HepG2 (cell line): Measurements from ENCODE around the gene KIZ. TPM values are rescaled to one million over a fixed set of nuclear protein-coding genes. Genes with fewer than 3 reads are reported as not detected.

Experiments
- BCL6 ChIP-seq: IDR thresholded peaks from 2 replicates; pipeline ENCODE4 v1.6.1; 2016; ENCODE audit warnings: missing genetic modification reagents, missing compliant biosample characterization
- CAMTA2 ChIP-seq: sonication (generic); formaldehyde crosslinking; IDR thresholded peaks from 2 replicates; pipeline ENCODE4 v1.4.0; 2020; ENCODE audit warnings: mild to moderate bottlenecking, missing genetic modification reagents, borderline replicate concordance
- CTCF ChIP-seq: sonication (generic); formaldehyde crosslinking; IDR thresholded peaks from 2 replicates; pipeline ENCODE4 v1.5.0; 2020; ENCODE audit warnings: mild to moderate bottlenecking, missing genetic modification reagents, moderate library complexity
- KDM1A ChIP-seq: IDR thresholded peaks from 2 replicates; pipeline ENCODE4 v1.6.1; 2016; ENCODE audit warnings: missing compliant biosample characterization
- MXI1 ChIP-seq: IDR thresholded peaks from 3 replicates; pipeline ENCODE4 v1.6.1; 2012; ENCODE audit warnings: low read depth, low read length, inconsistent platforms, borderline replicate concordance
- NFIC ChIP-seq: IDR thresholded peaks from 2 replicates; pipeline ENCODE4 v1.6.1; 2012; ENCODE audit warnings: mild to moderate bottlenecking, low read length, inconsistent platforms
- REPIN1 ChIP-seq: sonication (generic); formaldehyde crosslinking; IDR thresholded peaks from 2 replicates; pipeline ENCODE4 v1.8.0; 2022; ENCODE audit warnings: missing genetic modification reagents, low read depth, mild to moderate bottlenecking, borderline replicate concordance
- SMARCC2 ChIP-seq: fragments of 450-650 bp; IDR thresholded peaks from 2 replicates; pipeline ENCODE4 v1.6.1; 2017; ENCODE audit warnings: antibody characterized with exemption, mild to moderate bottlenecking
- SNAPC2 ChIP-seq: sonication (generic); formaldehyde crosslinking; IDR thresholded peaks from 2 replicates; pipeline ENCODE4 v1.8.1; 2022; ENCODE audit warnings: mild to moderate bottlenecking, missing genetic modification reagents
- SOX6 ChIP-seq, 2 experiments: fragments of 450-650 bp in 1 of 2; sonication (generic) in 1 of 2; formaldehyde crosslinking in 1 of 2; IDR thresholded peaks; 2 replicates each; pipeline versions ENCODE4 v1.4.0 to v1.6.1; 2017 to 2020; ENCODE audit warnings: antibody characterized with exemption in 1 of 2, mild to moderate bottlenecking in 1 of 2, missing genetic modification reagents in 1 of 2
- U2AF1 ChIP-seq: fragments of 200-400 bp; formaldehyde crosslinking; optimal IDR thresholded peaks from 2 replicates; pipeline ENCODE3; 2017; ENCODE audit warnings: mild to moderate bottlenecking, low read depth, low read length
- YEATS4 ChIP-seq: sonication (generic); formaldehyde crosslinking; IDR thresholded peaks from 2 replicates; pipeline ENCODE4 v1.4.0; 2020; ENCODE audit warnings: missing genetic modification reagents, borderline replicate concordance
- ZBTB42 ChIP-seq: sonication (generic); formaldehyde crosslinking; IDR thresholded peaks from 2 replicates; pipeline ENCODE4 v1.5.0; 2020; ENCODE audit warnings: mild to moderate bottlenecking, missing genetic modification reagents
- ZBTB8A ChIP-seq: sonication (generic); formaldehyde crosslinking; IDR thresholded peaks from 2 replicates; pipeline ENCODE4 v1.4.0; 2020; ENCODE audit warnings: mild to moderate bottlenecking, low read depth, missing genetic modification reagents, borderline replicate concordance
- ZNF205 ChIP-seq: IDR thresholded peaks from 2 replicates; pipeline ENCODE4 v1.6.1; 2018; ENCODE audit warnings: missing biosample characterization, missing genetic modification reagents
- ZNF24 ChIP-seq: fragments of 450-650 bp; IDR thresholded peaks from 2 replicates; pipeline ENCODE4 v1.6.1; 2017; ENCODE audit warnings: antibody characterized with exemption, mild to moderate bottlenecking
- ZNF329 ChIP-seq: sonication (generic); formaldehyde crosslinking; IDR thresholded peaks from 2 replicates; pipeline ENCODE4 v1.9.0; 2021; ENCODE audit warnings: low read depth, mild to moderate bottlenecking, missing genetic modification reagents
- ZNF83 ChIP-seq: sonication (generic); formaldehyde crosslinking; IDR thresholded peaks from 2 replicates; pipeline ENCODE4 v1.4.0; 2020; ENCODE audit warnings: missing genetic modification reagents, mild to moderate bottlenecking, borderline replicate concordance
- polyA plus RNA-seq, 8 experiments: library from polyadenylated mRNA; depleted of rRNA in 3 of 8; stranded (reverse) in 7 of 8; unstranded in 1 of 8; fragments of >200 nt; fragmentation: Illumina TruSeq in 4 of 8; extraction: Trizol in 4 of 8; gene quantifications; 2 replicates each; pipeline versions ENCODE4 v1.2.1 to v1.2.3, GENCODE V29; 2011 to 2016; ENCODE audit warnings: low read depth in 4 of 8, missing spikeins in 1 of 8, mixed read lengths in 1 of 8; ENCODE audit not compliant: insufficient read depth in 1 of 8
- total RNA-seq, 5 experiments: library from RNA; depleted of rRNA; stranded (reverse); fragments of >200 nt; fragmentation: Illumina TruSeq; extraction: Trizol; gene quantifications; 2 replicates each; pipeline ENCODE4 v1.2.3, GENCODE V29; 2016; ENCODE audit warnings: low read depth in 1 of 5
- TF ChIP-seq, protein P1 (sequence below): sonication (generic); formaldehyde crosslinking; IDR thresholded peaks from 2 replicates; pipeline ENCODE4 v1.4.0; 2020; ENCODE audit warnings: mild to moderate bottlenecking, missing genetic modification reagents
- TF ChIP-seq, protein P2 (sequence below): sonication (generic); formaldehyde crosslinking; IDR thresholded peaks from 2 replicates; pipeline ENCODE4 v1.8.0; 2022; ENCODE audit warnings: mild to moderate bottlenecking, missing genetic modification reagents

KIZ gene
- total and polyA plus RNA-seq, 2 of the 13 experiments (the other 11 are each of a cell fraction or from before 2014, with no cell fraction given): 46.3 to 114 TPM

- TF ChIP-seq CTCF (CRISPR knock-in tag): no peak
- no peak for TF ChIP-seq U2AF1
- TF ChIP-seq ZBTB42 (CRISPR knock-in tag): no peak
- TF ChIP-seq, protein P1, sequence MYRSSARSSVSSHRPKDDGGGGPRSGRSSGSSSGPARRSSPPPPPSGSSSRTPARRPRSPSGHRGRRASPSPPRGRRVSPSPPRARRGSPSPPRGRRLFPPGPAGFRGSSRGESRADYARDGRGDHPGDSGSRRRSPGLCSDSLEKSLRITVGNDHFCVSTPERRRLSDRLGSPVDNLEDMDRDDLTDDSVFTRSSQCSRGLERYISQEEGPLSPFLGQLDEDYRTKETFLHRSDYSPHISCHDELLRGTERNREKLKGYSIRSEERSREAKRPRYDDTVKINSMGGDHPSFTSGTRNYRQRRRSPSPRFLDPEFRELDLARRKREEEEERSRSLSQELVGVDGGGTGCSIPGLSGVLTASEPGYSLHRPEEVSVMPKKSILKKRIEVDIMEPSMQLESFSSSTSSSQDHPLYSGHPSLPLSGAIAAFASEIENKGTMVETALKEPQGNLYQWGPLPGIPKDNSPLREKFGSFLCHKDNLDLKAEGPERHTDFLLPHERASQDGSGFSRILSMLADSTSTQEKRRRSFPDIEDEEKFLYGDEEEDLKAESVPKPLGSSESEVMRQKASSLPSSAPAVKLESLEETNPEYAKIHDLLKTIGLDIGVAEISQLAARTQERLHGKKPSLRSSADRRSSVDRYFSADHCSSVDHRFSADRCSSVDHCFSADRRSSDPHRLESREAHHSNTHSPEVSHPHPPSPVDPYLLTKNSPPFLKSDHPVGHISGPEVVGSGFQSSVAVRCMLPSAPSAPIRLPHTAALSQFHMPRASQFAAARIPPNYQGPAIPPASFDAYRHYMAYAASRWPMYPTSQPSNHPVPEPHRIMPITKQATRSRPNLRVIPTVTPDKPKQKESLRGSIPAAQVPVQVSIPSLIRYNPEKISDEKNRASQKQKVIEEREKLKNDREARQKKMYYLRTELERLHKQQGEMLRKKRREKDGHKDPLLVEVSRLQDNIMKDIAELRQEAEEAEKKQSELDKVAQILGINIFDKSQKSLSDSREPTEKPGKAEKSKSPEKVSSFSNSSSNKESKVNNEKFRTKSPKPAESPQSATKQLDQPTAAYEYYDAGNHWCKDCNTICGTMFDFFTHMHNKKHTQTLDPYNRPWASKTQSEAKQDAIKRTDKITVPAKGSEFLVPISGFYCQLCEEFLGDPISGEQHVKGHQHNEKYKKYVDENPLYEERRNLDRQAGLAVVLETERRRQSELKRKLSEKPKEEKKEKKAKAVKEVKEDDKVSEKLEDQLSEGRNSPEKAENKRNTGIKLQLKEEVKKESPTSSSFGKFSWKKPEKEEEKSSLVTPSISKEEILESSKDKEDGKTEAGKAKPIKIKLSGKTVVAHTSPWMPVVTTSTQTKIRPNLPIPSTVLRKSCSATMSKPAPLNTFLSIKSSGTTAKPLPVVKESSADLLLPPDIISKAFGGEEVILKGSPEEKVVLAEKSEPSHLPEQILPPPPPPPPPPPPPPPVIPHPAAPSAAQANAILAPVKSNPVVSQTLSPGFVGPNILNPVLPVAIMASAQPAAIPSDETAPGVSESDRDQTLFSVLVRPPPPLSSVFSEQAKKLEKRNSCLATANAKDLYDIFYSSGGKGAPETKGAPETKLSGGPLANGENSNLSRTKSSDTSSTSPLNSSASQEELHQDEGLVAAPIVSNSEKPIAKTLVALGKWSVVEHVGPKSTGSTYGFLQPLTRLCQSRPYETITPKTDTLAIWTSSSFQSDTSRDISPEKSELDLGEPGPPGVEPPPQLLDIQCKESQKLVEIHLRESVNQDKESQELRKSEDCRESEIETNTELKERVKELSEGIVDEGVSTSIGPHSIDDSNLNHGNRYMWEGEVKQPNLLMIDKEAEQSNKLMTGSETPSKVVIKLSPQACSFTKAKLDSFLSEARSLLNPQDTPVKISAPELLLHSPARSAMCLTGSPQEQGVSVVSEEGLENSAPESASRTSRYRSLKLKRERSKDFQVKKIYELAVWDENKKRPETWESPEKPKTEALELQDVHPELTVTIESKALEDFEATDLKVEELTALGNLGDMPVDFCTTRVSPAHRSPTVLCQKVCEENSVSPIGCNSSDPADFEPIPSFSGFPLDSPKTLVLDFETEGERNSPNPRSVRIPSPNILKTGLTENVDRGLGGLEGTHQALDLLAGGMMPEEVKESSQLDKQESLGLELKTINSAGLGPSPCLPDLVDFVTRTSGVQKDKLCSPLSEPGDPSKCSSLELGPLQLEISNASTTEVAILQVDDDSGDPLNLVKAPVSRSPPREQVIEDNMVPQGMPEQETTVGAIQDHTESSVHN: no peak
- 0 out of 2 replicates have a peak, but pooled peaks have one; percentile 15 for TF ChIP-seq KDM1A
- no peak for TF ChIP-seq ZNF205
- TF ChIP-seq ZNF83 (CRISPR knock-in tag): no peak
- no peak for TF ChIP-seq CAMTA2
- no peak for TF ChIP-seq ZNF24
- TF ChIP-seq REPIN1 (CRISPR knock-in tag): no peak
- TF ChIP-seq YEATS4 (CRISPR knock-in tag): no peak
- TF ChIP-seq SNAPC2 (CRISPR knock-in tag): no peak
- TF ChIP-seq SMARCC2: no peak
- TF ChIP-seq BCL6 (CRISPR knock-in tag): peak; percentile 80
- no peak for TF ChIP-seq SOX6 (IDR thresholded peaks at IDR 0.05)
- TF ChIP-seq SOX6 (CRISPR knock-in tag; IDR thresholded peaks at IDR 0.05): peak; percentile 86
- no peak for TF ChIP-seq ZNF329 (CRISPR knock-in tag)
- no peak for TF ChIP-seq MXI1
- TF ChIP-seq, protein P2, sequence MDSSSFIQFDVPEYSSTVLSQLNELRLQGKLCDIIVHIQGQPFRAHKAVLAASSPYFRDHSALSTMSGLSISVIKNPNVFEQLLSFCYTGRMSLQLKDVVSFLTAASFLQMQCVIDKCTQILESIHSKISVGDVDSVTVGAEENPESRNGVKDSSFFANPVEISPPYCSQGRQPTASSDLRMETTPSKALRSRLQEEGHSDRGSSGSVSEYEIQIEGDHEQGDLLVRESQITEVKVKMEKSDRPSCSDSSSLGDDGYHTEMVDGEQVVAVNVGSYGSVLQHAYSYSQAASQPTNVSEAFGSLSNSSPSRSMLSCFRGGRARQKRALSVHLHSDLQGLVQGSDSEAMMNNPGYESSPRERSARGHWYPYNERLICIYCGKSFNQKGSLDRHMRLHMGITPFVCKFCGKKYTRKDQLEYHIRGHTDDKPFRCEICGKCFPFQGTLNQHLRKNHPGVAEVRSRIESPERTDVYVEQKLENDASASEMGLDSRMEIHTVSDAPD (CRISPR knock-in tag): no peak
- no peak for TF ChIP-seq ZBTB8A (CRISPR knock-in tag)
- TF ChIP-seq NFIC: peak; percentile 91
These were observed 48.0 kb upstream of the KIZ start (continued) for GRCh38 chr20:21077809-21078345.
